Smooth muscle cell (in vitro differentiated cells): Measurements from ENCODE around the gene VASH2. TPM values are rescaled to one million over a fixed set of nuclear protein-coding genes. Genes with fewer than 3 reads are reported as not detected.

ENCODE experiments used
- DNase-seq: peaks from one replicate; lab custom pipeline; 2025; ENCODE audit not compliant: unreplicated experiment; lab: John Stamatoyannopoulos, UW
- H2AFZ ChIP-seq: fragments of 200-600 bp; sonication (generic); 2 replicates; pipeline ENCODE4 v1.6.0; 2016; ENCODE audit warnings: antibody characterized with exemption, low read depth, mild to moderate bottlenecking
- H3F3A ChIP-seq: fragments of 200-600 bp; sonication (generic); 2 replicates; pipeline ENCODE4 v1.6.0; 2017; ENCODE audit warnings: antibody characterized with exemption, low read depth
- H3K27ac ChIP-seq: fragments of 200-600 bp; sonication (generic); 2 replicates; pipeline ENCODE4 v1.5.1; 2016; ENCODE audit warnings: low read depth, mild to moderate bottlenecking
- H3K27me3 ChIP-seq: fragments of 200-600 bp; sonication (generic); 2 replicates; pipeline ENCODE4 v1.6.1; 2016; ENCODE audit warnings: low read depth, mild to moderate bottlenecking
- H3K36me3 ChIP-seq: fragments of 200-600 bp; sonication (generic); 2 replicates; pipeline ENCODE4 v1.5.1; 2016; ENCODE audit warnings: low read depth
- H3K4me1 ChIP-seq: fragments of 200-600 bp; sonication (generic); 2 replicates; pipeline ENCODE4 v1.5.1; 2016; ENCODE audit warnings: low read depth
- H3K4me2 ChIP-seq: fragments of 200-600 bp; sonication (generic); 2 replicates; pipeline ENCODE4 v1.6.0; 2016; ENCODE audit warnings: mild to moderate bottlenecking
- H3K4me3 ChIP-seq: fragments of 200-600 bp; sonication (generic); 2 replicates; pipeline ENCODE4 v1.5.1; 2016; ENCODE audit warnings: mild to moderate bottlenecking
- H3K79me2 ChIP-seq: fragments of 200-600 bp; sonication (generic); 2 replicates; pipeline ENCODE4 v1.6.0; 2016; ENCODE audit warnings: low read depth, mild to moderate bottlenecking
- H3K9ac ChIP-seq: fragments of 200-600 bp; sonication (generic); 2 replicates; pipeline ENCODE4 v1.6.0; 2016; ENCODE audit warnings: low read depth
- H3K9me3 ChIP-seq: fragments of 200-600 bp; sonication (generic); replicated peaks from 2 replicates; pipeline ENCODE4 v1.5.1; 2016; ENCODE audit warnings: low read depth
- H4K20me1 ChIP-seq: fragments of 200-600 bp; sonication (generic); 2 replicates; pipeline ENCODE4 v1.6.0; 2016; ENCODE audit warnings: low read depth
- WGBS: methylation state at CpG from one replicate; pipeline ENCODE4 v1.1.7; 2016; ENCODE audit warnings: low lambda C conversion rate; 5-methylcytosine and 5-hydroxymethylcytosine counted together
- polyA plus RNA-seq: library from polyadenylated mRNA; unstranded; fragments of >200 nt; fragmentation: Nextera tagmentation; extraction: Ambion mirVana; gene quantifications from 2 replicates; pipeline ENCODE4 v1.2.1, GENCODE V29; 2016
- total RNA-seq: library from RNA; depleted of rRNA; stranded (reverse); fragments of >200 nt; gene quantifications from 2 replicates; pipeline ENCODE4 v1.2.3, GENCODE V29; 2014
- TF ChIP-seq, protein P1 (sequence below): fragments of 200-600 bp; sonication (generic); IDR thresholded peaks from 2 replicates; pipeline ENCODE4 v1.5.1; 2017; ENCODE audit warnings: borderline replicate concordance, mild to moderate bottlenecking, antibody characterized with exemption; ENCODE audit not compliant: insufficient read depth, poor library complexity, severe bottlenecking

VASH2 gene
- total and polyA plus RNA-seq, 2 experiments from 2014 or later: 6.9 to 16.0 TPM

DNA sequence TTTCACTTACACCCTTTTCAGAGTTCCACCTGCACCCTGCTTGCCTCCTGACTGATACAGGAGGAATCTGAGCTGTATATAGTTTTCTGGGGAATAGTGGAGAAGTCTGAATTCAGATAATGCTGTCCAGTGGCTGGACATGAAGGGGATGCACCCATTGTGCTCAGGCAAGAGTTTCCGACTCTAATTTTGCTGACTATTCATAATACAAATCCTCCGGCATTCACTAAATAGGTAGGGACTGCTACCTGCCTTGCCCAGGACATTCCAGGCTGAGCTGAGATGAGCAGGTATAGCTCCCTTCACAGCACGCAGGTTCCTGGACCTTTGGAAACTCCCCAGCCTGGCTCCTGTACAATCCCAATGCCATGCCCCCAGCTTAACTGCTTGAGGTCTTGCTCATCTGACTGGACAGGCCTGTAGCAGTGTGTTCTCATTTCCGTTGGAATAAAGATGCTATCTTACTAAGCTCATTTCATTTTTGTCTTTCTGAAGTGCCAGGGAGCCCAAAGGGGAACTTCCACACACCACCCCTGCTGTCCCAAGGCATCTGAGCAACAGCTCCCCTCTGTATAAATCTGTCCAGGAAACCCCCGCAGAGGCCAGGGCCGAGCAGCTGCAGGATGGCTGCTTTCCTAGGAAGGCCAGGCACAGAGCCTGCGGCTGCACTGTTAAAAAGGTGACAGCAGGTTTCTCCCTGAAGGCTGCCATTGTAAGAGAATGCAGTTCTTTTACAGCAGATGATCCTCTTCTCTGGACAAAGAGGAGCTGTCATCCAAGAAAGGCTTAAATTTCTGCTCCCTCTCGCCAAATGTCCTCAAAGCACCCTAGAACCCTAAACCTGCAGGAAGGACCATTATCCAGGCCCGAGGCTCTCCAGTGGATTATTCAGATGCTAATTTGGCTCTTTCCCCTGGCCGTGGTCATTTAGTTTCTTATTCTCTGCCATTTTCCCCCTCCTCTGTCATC, 21.7 kb upstream of the VASH2 start:
- peaks cover 16% of the 10 kb centered on the region for H3K4me1 ChIP-seq
- H3K9me3 ChIP-seq: no peaks in the 10 kb centered on the region
- no peaks in the 10 kb centered on the region for H3K79me2 ChIP-seq
- H4K20me1 ChIP-seq: no peaks in the 10 kb centered on the region
- no peaks in the 10 kb centered on the region for H3F3A ChIP-seq
- no peak overlapping the region for H3K4me3 ChIP-seq
- peak overlapping the region; percentile 0 for H2AFZ ChIP-seq
- 51% methylated on average over 10 of the region's 10 CpGs for WGBS
- no peak overlapping the region for H3K9ac ChIP-seq
- no peak overlapping the region for H3K4me2 ChIP-seq
- TF ChIP-seq, protein P1, sequence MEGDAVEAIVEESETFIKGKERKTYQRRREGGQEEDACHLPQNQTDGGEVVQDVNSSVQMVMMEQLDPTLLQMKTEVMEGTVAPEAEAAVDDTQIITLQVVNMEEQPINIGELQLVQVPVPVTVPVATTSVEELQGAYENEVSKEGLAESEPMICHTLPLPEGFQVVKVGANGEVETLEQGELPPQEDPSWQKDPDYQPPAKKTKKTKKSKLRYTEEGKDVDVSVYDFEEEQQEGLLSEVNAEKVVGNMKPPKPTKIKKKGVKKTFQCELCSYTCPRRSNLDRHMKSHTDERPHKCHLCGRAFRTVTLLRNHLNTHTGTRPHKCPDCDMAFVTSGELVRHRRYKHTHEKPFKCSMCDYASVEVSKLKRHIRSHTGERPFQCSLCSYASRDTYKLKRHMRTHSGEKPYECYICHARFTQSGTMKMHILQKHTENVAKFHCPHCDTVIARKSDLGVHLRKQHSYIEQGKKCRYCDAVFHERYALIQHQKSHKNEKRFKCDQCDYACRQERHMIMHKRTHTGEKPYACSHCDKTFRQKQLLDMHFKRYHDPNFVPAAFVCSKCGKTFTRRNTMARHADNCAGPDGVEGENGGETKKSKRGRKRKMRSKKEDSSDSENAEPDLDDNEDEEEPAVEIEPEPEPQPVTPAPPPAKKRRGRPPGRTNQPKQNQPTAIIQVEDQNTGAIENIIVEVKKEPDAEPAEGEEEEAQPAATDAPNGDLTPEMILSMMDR: no peak
- H3K27me3 ChIP-seq: no peaks in the 10 kb centered on the region
- no peak overlapping the region for H3K27ac ChIP-seq
- H3K36me3 ChIP-seq: no peaks in the 10 kb centered on the region
- DNase-seq: no peak

DNA sequence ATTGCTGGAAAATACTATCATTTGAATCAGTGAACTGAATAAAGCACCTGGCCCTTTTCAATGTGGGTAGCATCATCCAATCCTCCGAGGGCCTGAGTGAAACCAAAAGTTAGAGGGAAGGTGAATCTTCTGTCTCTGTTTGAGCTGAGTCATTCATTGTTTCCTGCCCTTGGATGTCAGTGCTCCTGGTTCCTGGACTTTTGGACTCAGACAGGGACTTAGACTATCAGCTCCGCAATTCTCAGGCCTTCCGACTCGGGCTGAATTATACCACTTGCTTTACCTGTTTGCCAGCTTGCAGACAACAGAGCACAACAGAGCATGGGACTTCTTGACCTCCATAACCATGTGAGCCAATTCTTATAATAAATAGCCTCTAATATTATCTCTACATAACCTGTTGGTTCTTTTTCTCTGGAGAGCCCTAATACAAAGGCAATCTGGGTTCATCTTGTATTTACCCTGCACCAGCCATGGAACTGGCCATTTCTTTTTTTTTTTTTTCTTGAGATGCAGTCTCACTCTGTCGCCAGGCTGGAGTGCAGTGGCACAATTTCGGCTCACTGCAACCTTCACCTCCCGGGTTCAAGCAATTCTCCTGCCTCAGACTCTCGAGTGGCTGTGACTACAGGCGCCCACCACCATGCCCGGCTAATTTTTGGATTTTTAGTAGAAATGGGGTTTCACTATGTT, 19.2 kb upstream of the VASH2 start:
- 89% methylated on average over 10 of the region's 10 CpGs for WGBS
- TF ChIP-seq, protein P1: no peak
- no peaks in the 10 kb centered on the region for H3K9me3 ChIP-seq
- peaks cover 16% of the 10 kb centered on the region for H3K4me1 ChIP-seq
- no peak overlapping the region for H3K4me2 ChIP-seq
- H3K27ac ChIP-seq: no peak overlapping the region
- H3F3A ChIP-seq: no peaks in the 10 kb centered on the region
- no peaks in the 10 kb centered on the region for H3K27me3 ChIP-seq
- H3K79me2 ChIP-seq: no peaks in the 10 kb centered on the region
- no peak overlapping the region for H3K4me3 ChIP-seq
- no peak overlapping the region for H2AFZ ChIP-seq
- H3K36me3 ChIP-seq: no peaks in the 10 kb centered on the region
- H4K20me1 ChIP-seq: no peaks in the 10 kb centered on the region
- H3K9ac ChIP-seq: no peak overlapping the region
- DNase-seq: no peak

DNA sequence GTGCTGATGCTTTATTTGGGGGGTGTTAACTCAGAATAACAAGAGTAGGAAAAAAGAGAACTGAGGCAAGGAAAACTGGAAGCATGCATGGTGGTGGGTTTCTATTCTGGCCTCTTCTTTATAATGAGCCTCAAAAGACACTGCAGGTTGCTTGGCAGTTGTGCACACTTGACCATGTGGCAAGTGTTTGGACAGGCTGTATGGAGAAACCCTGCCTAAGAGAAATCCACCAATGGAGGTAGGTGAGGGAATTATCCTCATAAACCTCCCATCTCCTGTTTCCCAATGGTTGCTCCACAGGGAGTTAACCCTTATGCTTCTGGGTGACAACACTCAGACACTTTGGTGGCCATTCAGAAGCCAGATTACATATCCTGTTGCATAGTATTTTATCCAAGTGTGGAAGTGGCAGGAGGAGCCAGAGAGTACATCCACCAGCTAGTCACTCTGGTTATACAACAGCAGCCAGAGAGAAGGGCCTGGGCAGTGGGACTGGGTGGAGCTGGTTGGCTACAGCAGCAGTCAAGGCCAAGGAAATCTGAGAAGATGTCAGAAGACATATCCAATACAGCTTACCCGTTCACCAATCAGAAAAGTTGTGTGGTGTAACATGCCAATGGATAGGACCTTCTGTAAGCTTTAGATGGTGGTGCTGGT, 16.4 kb upstream of the VASH2 start:
- Histone ChIP-seq H4K20me1 (no peaks in the 10 kb centered on the region), H3K9me3 (no peaks in the 10 kb centered on the region), H3F3A (no peaks in the 10 kb centered on the region), H3K4me1 (peaks cover 4% of the 10 kb centered on the region), H2AFZ (no peak overlapping the region), H3K36me3 (no peaks in the 10 kb centered on the region), H3K79me2 (no peaks in the 10 kb centered on the region), H3K4me2 (no peak overlapping the region), H3K9ac (no peak overlapping the region), H3K4me3 (no peak overlapping the region), H3K27ac (no peak overlapping the region), H3K27me3 (no peaks in the 10 kb centered on the region)
- no peak for DNase-seq
- TF ChIP-seq, protein P1: no peak
- 91% methylated on average over 1 of the region's 1 CpG for WGBS
